LNCaP clone FGC (cell line): ENCODE measurements around the gene ANO6.

Source experiments
- DNase-seq: peaks from one replicate; pipeline ENCODE4 v3.0.0-alpha.2; 2011; ENCODE audit warnings: low read depth
- H3K4me3 ChIP-seq: 2 replicates; pipeline ENCODE4 v1.5.1; 2011; ENCODE audit warnings: mild to moderate bottlenecking, low read depth, low read length, control low read depth
- TF ChIP-seq, protein P1 (sequence below): IDR thresholded peaks from 2 replicates; pipeline ENCODE4 v1.5.1; 2012; ENCODE audit warnings: mild to moderate bottlenecking; ENCODE audit not compliant: control insufficient read depth, insufficient read depth; ENCODE audit errors: extremely low read depth

Gene ANO6

GRCh38 chr12:45213107-45213506, 2.8 kb upstream of the ANO6 start:
- TF ChIP-seq, protein P1, sequence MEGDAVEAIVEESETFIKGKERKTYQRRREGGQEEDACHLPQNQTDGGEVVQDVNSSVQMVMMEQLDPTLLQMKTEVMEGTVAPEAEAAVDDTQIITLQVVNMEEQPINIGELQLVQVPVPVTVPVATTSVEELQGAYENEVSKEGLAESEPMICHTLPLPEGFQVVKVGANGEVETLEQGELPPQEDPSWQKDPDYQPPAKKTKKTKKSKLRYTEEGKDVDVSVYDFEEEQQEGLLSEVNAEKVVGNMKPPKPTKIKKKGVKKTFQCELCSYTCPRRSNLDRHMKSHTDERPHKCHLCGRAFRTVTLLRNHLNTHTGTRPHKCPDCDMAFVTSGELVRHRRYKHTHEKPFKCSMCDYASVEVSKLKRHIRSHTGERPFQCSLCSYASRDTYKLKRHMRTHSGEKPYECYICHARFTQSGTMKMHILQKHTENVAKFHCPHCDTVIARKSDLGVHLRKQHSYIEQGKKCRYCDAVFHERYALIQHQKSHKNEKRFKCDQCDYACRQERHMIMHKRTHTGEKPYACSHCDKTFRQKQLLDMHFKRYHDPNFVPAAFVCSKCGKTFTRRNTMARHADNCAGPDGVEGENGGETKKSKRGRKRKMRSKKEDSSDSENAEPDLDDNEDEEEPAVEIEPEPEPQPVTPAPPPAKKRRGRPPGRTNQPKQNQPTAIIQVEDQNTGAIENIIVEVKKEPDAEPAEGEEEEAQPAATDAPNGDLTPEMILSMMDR, result no peak
- H3K4me3 ChIP-seq, result no peak overlapping the region
- DNase-seq, result no peak

DNA sequence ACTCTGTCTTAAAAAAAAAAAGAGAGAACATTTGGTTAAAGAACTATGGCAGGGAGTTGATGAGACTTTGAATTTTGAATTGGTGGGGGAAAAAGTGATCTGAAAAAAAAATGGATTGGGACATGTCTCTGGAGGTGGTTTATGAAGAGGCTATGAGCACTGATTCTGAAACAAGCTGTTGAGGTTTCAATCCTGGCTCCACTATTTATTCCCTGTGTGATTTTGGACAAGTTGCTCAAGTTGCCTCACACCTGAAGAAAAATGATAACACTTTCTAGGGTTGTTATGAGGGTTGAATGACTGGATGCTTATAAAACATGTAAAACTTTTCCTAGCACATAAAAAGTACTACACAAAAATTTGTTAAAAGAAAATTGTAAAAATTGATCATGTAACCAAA, 1.8 kb upstream of the ANO6 start:
- DNase-seq, result no peak
- no peak overlapping the region for H3K4me3 ChIP-seq
- TF ChIP-seq, protein P1, result no peak

DNA sequence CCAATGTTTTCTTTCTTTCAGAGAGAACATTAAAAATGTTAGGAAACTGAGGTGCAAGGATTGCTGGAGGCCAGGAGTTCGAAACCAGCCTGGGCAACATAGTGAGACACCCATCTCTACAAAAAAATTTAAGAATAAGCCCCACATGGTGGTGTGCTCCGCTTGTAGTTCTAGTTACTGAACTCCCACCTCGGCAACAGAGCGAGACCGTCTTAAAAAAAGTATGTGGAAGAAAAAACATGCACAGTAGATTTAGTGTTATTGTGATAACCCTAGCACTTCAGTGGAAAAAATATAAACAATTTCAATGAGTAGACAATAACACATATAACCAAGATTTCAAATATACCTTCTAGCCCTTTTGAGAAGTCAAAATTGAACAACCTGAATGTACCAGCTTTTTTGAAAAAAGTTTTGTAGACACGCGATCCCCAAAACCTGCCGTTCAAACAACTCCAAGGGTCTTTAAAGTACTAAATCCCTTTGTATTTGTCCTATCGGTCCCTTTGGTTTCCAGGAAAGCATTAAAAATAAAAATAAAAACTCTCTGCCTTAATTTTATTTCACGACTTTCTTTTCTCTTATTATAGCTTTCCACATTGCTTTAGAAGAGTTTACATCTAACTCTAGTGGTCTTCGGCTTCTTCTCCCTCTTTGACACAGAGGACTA, 1.0 kb upstream of the ANO6 start:
- TF ChIP-seq, protein P1, result no peak
- peak overlapping the region; percentile 84 for H3K4me3 ChIP-seq
- DNase-seq, result no peak

GRCh38 chr12:45216230-45216982, 511 bp downstream of the ANO6 start:
- TF ChIP-seq, protein P1, result peak; percentile 26; the same call in 1 of the 2 replicates
- no peak for DNase-seq
- peak overlapping the region; percentile 84 for H3K4me3 ChIP-seq

DNA sequence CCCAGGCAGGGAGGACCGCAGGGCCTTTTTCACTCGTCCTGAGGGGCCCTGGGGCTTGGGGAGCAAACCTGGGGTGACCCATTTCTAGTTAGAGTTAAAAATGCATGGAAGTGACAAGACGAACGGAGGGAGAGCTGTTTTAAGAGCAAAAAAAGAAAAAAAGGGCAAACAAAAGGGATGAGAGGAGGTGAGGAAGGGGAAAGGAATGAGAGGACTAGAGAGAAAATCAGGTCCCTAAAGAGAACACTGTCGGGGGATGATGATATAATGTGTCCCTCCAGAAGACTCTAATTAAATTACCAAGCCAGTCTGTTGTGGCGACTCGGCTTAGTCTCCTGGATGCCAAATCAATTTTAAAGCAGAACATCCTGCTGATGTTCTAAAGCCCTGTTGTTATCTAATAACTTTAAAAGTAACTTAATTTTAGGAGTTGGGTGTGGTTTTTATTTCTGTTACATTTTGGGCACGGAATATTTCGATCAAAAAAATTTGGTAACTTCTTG, 1.1 kb downstream of the ANO6 start:
- no peak for DNase-seq
- TF ChIP-seq, protein P1, result no peak
- peak overlapping the region; percentile 84 for H3K4me3 ChIP-seq

DNA sequence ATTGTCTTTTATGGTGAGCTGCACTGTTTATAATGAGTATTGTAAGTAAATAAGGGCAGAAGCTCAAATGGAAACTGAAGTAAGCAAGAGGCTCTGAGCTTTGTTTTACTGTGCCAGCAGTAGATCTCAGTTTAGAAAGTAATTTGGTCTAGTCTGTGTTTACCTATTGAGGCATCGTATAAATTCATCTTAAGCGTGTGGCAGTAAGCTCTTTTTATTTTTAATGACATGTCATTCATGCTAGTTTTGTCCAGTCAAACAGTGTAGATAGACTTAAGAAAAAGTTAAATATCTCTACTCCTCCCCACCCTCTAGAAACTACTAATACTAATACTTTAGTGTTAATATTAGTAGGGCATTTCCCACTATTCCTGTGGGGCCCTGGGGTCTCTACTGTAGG, 2.0 kb downstream of the ANO6 start:
- TF ChIP-seq, protein P1, result no peak
- H3K4me3 ChIP-seq, result peak overlapping the region; percentile 0; the same call in 1 of the 2 replicates
- peak; percentile 50 for DNase-seq
